ENCODE data around the gene EML4.
"Not testable (repeated sequence)": the region's sequence is repeated elsewhere in the genome, so short reads cannot be mapped to it uniquely, and the experiment has no call there.

DNA sequence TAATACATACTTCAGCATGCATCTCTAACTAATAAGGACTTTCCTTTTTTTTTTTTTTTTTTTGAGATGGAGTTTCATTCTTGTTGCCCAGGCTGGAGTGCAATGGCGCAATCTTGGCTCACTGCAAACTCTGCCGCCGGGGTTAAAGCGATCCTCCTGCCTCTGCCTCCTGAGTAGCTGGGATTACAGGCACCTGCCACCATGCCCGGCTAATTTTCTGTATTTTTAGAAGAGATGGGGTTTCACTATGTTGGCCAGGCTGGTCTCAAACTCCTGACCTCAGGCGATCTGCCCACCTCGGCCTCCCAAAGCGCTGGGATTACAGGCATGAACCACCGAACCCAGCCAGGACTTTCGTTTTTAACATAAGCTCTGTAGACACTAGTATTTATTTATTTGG, 42.3 kb upstream of the EML4 start:
- TF ChIP-seq BHLHE40 (IDR thresholded peaks at IDR 0.05; ENCODE audit: borderline replicate concordance in 1 of 2, low read depth in 2 of 2, low read length in 1 of 2); SMC3 (IDR thresholded peaks at IDR 0.05; ENCODE audit: borderline replicate concordance, low read length); MEF2A (IDR thresholded peaks at IDR 0.05; ENCODE audit: insufficient read depth, low read depth, low read length): not testable (repeated sequence)
